Daoy (cell line): Measurements from ENCODE around the gene ILDR1. TPM values are rescaled to one million over a fixed set of nuclear protein-coding genes. Genes with fewer than 3 reads are reported as not detected.

Source experiments
- DNase-seq: peaks from one replicate; pipeline ENCODE4 v3.0.0-alpha.2; 2015; ENCODE audit warnings: low read depth
- total RNA-seq: library from RNA; depleted of rRNA; stranded (reverse); fragments of >200 nt; shearing (Covaris generic); gene quantifications from 2 replicates; pipeline ENCODE4 v1.2.3, GENCODE V29; 2014

The ILDR1 gene
- total RNA-seq, 1 experiment from 2014 or later = not detected

DNA sequence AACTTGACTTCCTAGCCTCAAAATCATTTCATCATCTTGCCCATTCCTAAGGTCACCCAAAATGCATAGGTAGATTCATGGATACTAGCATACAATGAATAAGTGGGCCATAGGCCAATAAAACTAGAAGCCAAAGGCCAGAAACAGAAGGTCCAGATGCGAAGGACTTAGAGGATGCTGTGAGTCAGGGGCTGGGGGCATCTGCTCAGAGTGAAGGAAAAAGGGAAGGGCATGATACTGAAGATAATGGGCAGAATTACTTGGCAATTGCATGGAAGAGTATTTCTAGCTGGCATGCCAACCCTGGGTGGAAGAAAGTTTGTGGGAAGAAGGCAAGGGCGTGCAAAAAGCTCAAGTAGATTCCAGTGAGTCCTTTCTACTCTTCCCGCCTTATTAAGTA is 27.5 kb downstream of the ILDR1 start:
- no peak for DNase-seq

GRCh38 chr3:121992601-121993560 is 29.2 kb downstream of the ILDR1 start:
- no peak for DNase-seq

- DNase-seq = no peak
Measured at GRCh38 chr3:121989943-121990342, 32.1 kb downstream of the ILDR1 start.

GRCh38 chr3:121988146-121988545 is 33.9 kb downstream of the ILDR1 start:
- no peak for DNase-seq

GRCh38 chr3:121985846-121986245 is 36.2 kb downstream of the ILDR1 start:
- no peak for DNase-seq

DNA sequence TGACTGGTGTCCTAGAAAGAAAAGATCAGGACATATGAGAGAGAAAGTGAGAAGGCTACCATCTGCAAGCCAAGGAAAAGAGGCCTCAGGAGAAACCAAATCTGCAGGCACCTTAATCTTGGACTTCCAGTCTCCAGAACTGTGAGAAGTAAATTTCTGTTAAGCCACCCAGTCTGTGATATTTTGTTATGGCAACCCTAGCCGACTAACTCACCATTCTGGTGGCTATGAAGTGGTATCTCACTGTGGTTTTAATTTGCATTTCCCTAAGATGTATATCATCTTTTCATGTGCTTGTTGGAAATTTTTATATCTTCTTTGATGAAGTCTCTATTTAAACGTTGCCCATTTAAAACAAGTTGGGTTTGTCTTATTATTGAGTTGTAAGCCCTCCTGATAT is 40.6 kb downstream of the ILDR1 start:
- no peak for DNase-seq

- no peak for DNase-seq
Measured at GRCh38 chr3:121980450-121980796, 41.6 kb downstream of the ILDR1 start.

DNA sequence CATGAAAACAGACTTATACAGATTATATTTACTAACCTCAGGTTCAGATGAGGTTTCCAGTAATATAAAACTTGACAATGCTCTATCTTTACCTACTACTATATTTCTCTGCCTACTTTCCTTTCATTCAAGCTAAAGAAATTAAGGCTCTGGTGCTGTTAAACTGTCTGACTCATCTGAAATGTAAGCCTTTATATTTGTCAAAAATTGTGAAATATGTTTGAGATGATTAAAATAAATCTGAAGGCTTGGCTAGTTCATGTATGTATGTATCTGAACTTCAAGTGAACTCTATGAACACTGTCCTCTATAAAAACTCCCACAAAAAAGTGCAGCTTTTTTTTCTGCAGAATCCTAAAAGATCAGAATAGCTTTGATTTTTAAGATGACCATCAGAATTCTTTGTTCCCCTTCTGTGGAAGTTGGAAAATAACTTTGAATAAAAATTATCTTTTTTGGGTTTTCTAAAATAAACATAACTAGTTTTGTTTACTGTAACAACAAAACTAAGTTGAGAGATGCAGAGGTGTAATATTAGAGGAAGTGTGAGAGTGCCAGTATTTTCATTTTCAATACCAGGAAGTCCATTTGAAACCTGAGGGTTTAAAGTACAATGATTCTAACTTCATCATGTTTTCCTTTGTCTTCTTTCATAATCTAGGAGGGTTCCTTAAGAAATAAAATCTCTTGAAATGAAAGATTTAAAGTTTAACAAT is 42.2 kb downstream of the ILDR1 start:
- no peak for DNase-seq

DNA sequence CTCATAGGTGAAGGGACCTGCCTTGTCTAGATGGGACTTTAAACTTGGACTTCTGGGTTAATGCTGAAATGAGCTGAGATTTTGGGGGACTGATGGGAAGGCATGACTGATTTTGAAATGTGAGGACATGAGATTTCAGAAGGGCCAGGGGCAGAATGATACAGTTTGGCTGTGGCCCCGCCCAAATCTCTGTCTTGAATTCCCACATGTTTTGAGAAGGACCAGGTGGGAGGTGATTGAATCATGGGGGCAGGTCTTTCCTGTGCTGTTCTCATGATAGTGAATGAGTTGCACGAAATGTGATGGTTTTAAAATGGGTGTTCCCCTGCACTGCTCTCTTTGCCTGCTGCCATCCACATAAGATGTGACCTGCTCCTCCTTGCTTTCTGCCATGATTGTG is 42.8 kb downstream of the ILDR1 start:
- DNase-seq = no peak

- no peak for DNase-seq
Measured at GRCh38 chr3:121976727-121977126, 45.3 kb downstream of the ILDR1 start.

DNA sequence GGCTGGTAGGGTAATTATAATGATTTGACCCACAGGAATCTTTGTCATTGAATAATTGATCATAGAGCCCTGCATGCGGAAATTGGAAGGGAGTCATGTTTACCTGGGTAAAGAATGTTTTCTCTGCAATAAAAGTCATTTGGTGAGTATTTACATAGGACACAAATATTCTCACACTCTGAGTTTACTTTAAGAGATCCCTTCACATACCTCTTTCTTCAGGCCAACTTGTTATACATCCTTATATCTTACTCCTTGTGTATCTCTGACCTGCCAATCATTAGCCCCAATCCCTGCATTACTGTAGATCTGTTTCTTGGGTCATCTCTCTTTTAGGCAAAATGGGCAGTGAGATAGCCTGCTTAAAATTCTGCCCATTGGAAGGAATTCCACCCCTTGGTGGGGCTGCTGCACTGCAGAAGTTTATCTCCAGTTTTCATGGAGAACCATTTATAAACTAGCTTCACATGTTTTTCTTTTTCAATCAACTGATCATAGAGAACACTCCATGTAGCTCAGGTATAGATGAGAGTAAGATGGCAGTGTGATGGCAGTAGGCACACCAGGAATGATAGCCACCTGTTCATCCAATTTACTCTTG is 46.2 kb downstream of the ILDR1 start:
- DNase-seq = no peak

GRCh38 chr3:121974601-121975111 is 47.4 kb downstream of the ILDR1 start:
- DNase-seq = no peak

GRCh38 chr3:121970047-121970446 is 52.0 kb downstream of the ILDR1 start:
- DNase-seq = no peak

GRCh38 chr3:121969631-121970030 is 52.4 kb downstream of the ILDR1 start:
- DNase-seq = no peak

GRCh38 chr3:121963608-121964007 is 58.4 kb downstream of the ILDR1 start:
- no peak for DNase-seq

DNA sequence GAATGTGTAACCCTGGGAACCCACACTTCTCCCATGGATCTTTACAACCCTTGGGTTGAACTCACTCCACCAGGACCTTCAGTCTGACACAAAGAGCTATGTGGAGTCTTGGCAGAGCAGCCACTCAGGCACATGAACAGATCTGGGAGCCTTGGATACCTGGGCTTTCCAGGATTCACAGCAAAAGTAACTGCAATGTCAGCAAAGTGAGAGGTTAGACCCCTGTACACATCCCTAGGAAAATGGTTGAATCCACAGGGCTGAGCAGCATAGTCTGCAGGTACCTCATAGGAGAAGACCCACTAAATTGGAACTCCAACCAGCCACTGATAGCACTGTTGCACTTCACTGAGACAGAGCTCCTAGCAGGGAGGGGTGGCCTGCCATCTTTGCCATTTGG is 59.6 kb downstream of the ILDR1 start:
- no peak for DNase-seq

DNA sequence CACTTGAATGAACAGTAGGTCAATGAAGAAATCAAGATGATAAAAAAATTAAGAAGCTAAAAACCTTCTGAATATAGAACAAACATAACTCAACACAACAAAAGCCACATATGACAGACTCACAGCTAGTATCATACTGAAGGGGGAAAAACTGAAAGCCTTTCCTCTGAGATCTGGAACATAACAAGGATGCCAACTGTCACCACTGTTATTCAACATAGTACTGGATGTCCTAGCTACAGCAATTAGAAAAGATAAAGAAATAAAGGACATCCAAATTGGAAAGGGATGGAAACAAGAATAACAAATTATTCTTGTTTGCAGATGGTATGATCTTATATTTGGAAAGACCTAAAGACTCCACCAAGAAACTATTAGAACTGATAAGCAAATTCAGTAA is 60.8 kb downstream of the ILDR1 start:
- DNase-seq = no peak

DNA sequence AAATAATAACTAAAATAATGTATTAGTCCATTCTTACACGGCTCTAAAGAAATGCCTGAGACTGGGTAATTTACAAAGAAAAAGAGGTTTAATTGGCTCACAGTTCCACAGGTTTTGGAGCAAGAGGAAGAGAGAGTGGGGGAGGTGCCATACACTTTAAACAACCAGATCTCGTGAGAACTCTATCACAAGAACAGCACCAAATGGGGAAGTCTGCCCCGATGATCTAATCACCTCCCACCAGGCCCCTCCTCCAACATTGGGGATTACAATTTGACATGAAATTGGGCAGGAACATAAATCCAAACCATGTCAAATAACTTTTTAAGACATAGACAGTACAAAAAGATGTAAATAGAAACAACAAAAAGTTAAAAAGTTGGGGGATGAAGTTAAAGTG is 63.2 kb downstream of the ILDR1 start:
- no peak for DNase-seq

GRCh38 chr3:121957674-121958415 is 64.2 kb downstream of the ILDR1 start:
- DNase-seq = no peak

- no peak for DNase-seq
Measured at GRCh38 chr3:121956363-121956762, 65.7 kb downstream of the ILDR1 start.

DNA sequence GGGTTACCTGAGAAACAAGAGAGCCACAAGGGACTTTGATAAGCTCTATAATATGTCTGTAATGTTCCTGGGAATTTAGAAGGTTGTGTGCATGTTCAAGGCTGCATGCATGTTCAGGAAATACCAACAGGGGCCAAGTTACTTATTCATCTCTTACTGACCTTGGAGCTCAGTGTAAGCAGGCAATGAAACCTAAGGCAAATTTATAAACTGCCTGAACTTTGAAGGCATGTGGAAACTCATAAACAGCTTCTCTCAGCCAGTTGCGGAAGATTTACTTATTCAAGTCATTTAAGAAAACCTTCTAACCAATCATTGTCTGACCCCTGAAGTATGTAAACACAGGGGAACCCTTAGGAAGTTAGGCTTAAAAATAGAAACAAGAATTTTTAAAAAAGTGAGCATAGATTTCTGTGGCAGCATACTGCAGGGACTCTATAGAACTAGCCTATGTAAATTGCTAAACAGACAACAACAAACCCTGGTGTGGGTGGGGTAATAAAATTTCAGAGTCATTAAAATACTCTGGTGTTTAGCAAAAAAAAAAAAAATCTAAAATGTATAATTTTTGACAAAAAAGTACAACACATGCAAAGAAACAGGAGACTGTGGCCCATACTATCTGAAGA is 70.6 kb downstream of the ILDR1 start:
- DNase-seq = no peak
